Loucy (cell line): ENCODE measurements around the gene ADISSP.

ENCODE experiments used
- H2AFZ ChIP-seq: fragments of 200-600 bp; sonication (generic); 2 replicates; pipeline ENCODE4 v1.6.0; 2016; ENCODE audit warnings: antibody characterized with exemption, mild to moderate bottlenecking, low read length, moderate library complexity
- H3F3A ChIP-seq: fragments of 200-600 bp; 2 replicates; pipeline ENCODE4 v1.6.0; 2016; ENCODE audit warnings: antibody characterized with exemption, low read depth, mild to moderate bottlenecking
- H3K27me3 ChIP-seq: fragments of 200-600 bp; sonication (generic); 2 replicates; pipeline ENCODE4 v1.6.1; 2014; ENCODE audit warnings: low read length, mild to moderate bottlenecking; ENCODE audit not compliant: insufficient read depth, poor library complexity, severe bottlenecking
- H3K36me3 ChIP-seq: fragments of 200-600 bp; sonication (generic); 2 replicates; pipeline ENCODE4 v1.6.1; 2016; ENCODE audit warnings: low read length; ENCODE audit not compliant: insufficient read depth
- H3K4me1 ChIP-seq: fragments of 200-600 bp; sonication (generic); 2 replicates; pipeline ENCODE4 v1.5.1; 2014; ENCODE audit warnings: low read length, mild to moderate bottlenecking; ENCODE audit not compliant: insufficient read depth, poor library complexity, severe bottlenecking
- H3K4me2 ChIP-seq: fragments of 200-600 bp; sonication (generic); 2 replicates; pipeline ENCODE4 v1.6.0; 2014; ENCODE audit warnings: antibody characterized with exemption, low read length, low read depth, mild to moderate bottlenecking; ENCODE audit not compliant: poor library complexity, severe bottlenecking
- H3K4me3 ChIP-seq: fragments of 200-600 bp; sonication (generic); 2 replicates; pipeline ENCODE4 v1.5.1; 2014; ENCODE audit warnings: low read length, mild to moderate bottlenecking, mixed read lengths; ENCODE audit not compliant: poor library complexity, severe bottlenecking
- H3K79me2 ChIP-seq: fragments of 200-600 bp; sonication (generic); 2 replicates; pipeline ENCODE4 v1.6.1; 2014; ENCODE audit warnings: low read length; ENCODE audit not compliant: insufficient read depth
- H3K9ac ChIP-seq: fragments of 200-600 bp; sonication (generic); 2 replicates; pipeline ENCODE4 v1.6.0; 2014; ENCODE audit warnings: mild to moderate bottlenecking, low read depth, low read length, moderate library complexity; ENCODE audit not compliant: poor library complexity, severe bottlenecking
- H3K9me2 ChIP-seq: fragments of 200-600 bp; sonication (generic); replicated peaks from 2 replicates; pipeline ENCODE4 v1.6.1; 2016; ENCODE audit warnings: low read depth, low read length, mixed read lengths
- H3K9me3 ChIP-seq: fragments of 200-600 bp; sonication (generic); 2 replicates; pipeline ENCODE4 v1.6.1; 2014; ENCODE audit warnings: mild to moderate bottlenecking, antibody characterized with exemption, low read length, low read depth; ENCODE audit not compliant: insufficient read depth
- H4K20me1 ChIP-seq: fragments of 200-600 bp; sonication (generic); 2 replicates; pipeline ENCODE4 v1.6.0; 2014; ENCODE audit warnings: antibody characterized with exemption, low read length, mild to moderate bottlenecking; ENCODE audit not compliant: insufficient read depth, poor library complexity, severe bottlenecking
- CTCF ChIP-seq: fragments of 200-600 bp; sonication (generic); conservative IDR thresholded peaks from 2 replicates; pipeline ENCODE4 v1.5.1; 2014; ENCODE audit warnings: mild to moderate bottlenecking, antibody characterized with exemption, low read length
- EZH2phosphoT487 ChIP-seq: fragments of 200-600 bp; IDR thresholded peaks from 2 replicates; pipeline ENCODE4 v1.6.1; 2018; ENCODE audit warnings: antibody characterized with exemption, mild to moderate bottlenecking, moderate library complexity, borderline replicate concordance

ADISSP gene

GRCh38 chr20:3738111-3739053 lies 29.2 kb downstream of the ADISSP start:
- H4K20me1 ChIP-seq, result no peaks in the 10 kb centered on the region
- TF ChIP-seq CTCF, result no peak
- no peak for TF ChIP-seq EZH2phosphoT487
- H3F3A ChIP-seq, result no peaks in the 10 kb centered on the region
- no peaks in the 10 kb centered on the region for H3K79me2 ChIP-seq
- H3K9me2 ChIP-seq, result no peaks in the 10 kb centered on the region
- no peak overlapping the region for H3K9ac ChIP-seq
- H3K36me3 ChIP-seq, result no peaks in the 10 kb centered on the region
- H3K9me3 ChIP-seq, result no peaks in the 10 kb centered on the region
- no peaks in the 10 kb centered on the region for H3K27me3 ChIP-seq
- no peak overlapping the region for H3K4me3 ChIP-seq
- H3K4me2 ChIP-seq, result no peak overlapping the region
- no peaks in the 10 kb centered on the region for H3K4me1 ChIP-seq
- H2AFZ ChIP-seq, result no peak overlapping the region

- no peaks in the 10 kb centered on the region for H3K9me3 ChIP-seq
- H3K4me3 ChIP-seq, result no peak overlapping the region
- H3K9ac ChIP-seq, result no peak overlapping the region
- no peaks in the 10 kb centered on the region for H4K20me1 ChIP-seq
- no peak overlapping the region for H2AFZ ChIP-seq
- H3K4me1 ChIP-seq, result no peaks in the 10 kb centered on the region
- no peaks in the 10 kb centered on the region for H3K27me3 ChIP-seq
- H3K9me2 ChIP-seq, result no peaks in the 10 kb centered on the region
- H3K36me3 ChIP-seq, result no peaks in the 10 kb centered on the region
- TF ChIP-seq CTCF (no peak), EZH2phosphoT487 (no peak)
- H3F3A ChIP-seq, result no peaks in the 10 kb centered on the region
- no peak overlapping the region for H3K4me2 ChIP-seq
- no peaks in the 10 kb centered on the region for H3K79me2 ChIP-seq
These were observed 31.8 kb downstream of the ADISSP start for GRCh38 chr20:3735768-3736167.

GRCh38 chr20:3734111-3734843 lies 33.3 kb downstream of the ADISSP start:
- no peak overlapping the region for H3K9ac ChIP-seq
- no peaks in the 10 kb centered on the region for H3F3A ChIP-seq
- no peak overlapping the region for H2AFZ ChIP-seq
- H3K36me3 ChIP-seq, result no peaks in the 10 kb centered on the region
- TF ChIP-seq CTCF, result no peak
- no peak for TF ChIP-seq EZH2phosphoT487
- peaks cover 3% of the 10 kb centered on the region for H3K4me1 ChIP-seq
- no peaks in the 10 kb centered on the region for H3K27me3 ChIP-seq
- H3K9me3 ChIP-seq, result no peaks in the 10 kb centered on the region
- H3K4me3 ChIP-seq, result no peak overlapping the region
- H3K4me2 ChIP-seq, result no peak overlapping the region
- H4K20me1 ChIP-seq, result no peaks in the 10 kb centered on the region
- H3K79me2 ChIP-seq, result no peaks in the 10 kb centered on the region
- no peaks in the 10 kb centered on the region for H3K9me2 ChIP-seq
